Stimulated activated effector memory CD8-positive, alpha-beta T cell treated with anti-CD3 and anti-CD28 coated beads, Interleukin-12 subunit alpha, Interleukin-12 subunit beta, amount 100 ng/mL, for 72 hours (primary cell): ENCODE measurements around the gene MYO3B.

Experiments
- ATAC-seq: fragments of 150-1000 bp; cut with Tn5 transposase; 2 replicates; pipeline ENCODE4 v1.10.0; 2021
- DNase-seq, 2 donors: peaks; one replicate each; pipeline ENCODE4 v3.0.0; 2021 to 2022; ENCODE audit warnings: low spot score in 2 of 2
- H3K27ac Mint-ChIP-seq: one replicate; pipeline ENCODE4 v1.8.0; 2022; ENCODE audit warnings: mild to moderate bottlenecking, mixed read lengths
- H3K36me3 Mint-ChIP-seq: one replicate; pipeline ENCODE4 v1.8.0; 2022; ENCODE audit warnings: mild to moderate bottlenecking, mixed read lengths
- H3K4me1 Mint-ChIP-seq: one replicate; pipeline ENCODE4 v1.8.0; 2022; ENCODE audit warnings: mixed read lengths
- H3K4me3 Mint-ChIP-seq: one replicate; pipeline ENCODE4 v1.8.0; 2022; ENCODE audit warnings: mild to moderate bottlenecking, mixed read lengths
- H3K9me3 Mint-ChIP-seq: one replicate; pipeline ENCODE4 v1.8.0; 2022; ENCODE audit warnings: mixed read lengths

MYO3B gene

GRCh38 chr2:170300993-170301392 is 123.0 kb downstream of the MYO3B start:
- Mint-ChIP-seq H3K27ac (no peak overlapping the region), H3K36me3 (no peaks in the 10 kb centered on the region), H3K9me3 (peaks cover 4% of the 10 kb centered on the region), H3K4me1 (no peaks in the 10 kb centered on the region), H3K4me3 (no peak overlapping the region)
- DNase-seq (no peak), ATAC-seq (no peak)

- Mint-ChIP-seq H3K27ac (no peak overlapping the region), H3K36me3 (no peaks in the 10 kb centered on the region), H3K4me1 (no peaks in the 10 kb centered on the region), H3K9me3 (no peaks in the 10 kb centered on the region), H3K4me3 (no peak overlapping the region)
- DNase-seq (no peak), ATAC-seq (no peak)
Measured at GRCh38 chr2:170301626-170302025, 123.7 kb downstream of the MYO3B start.

- no peak overlapping the region for H3K4me3 Mint-ChIP-seq
- no peaks in the 10 kb centered on the region for H3K9me3 Mint-ChIP-seq
- H3K27ac Mint-ChIP-seq = no peak overlapping the region
- H3K4me1 Mint-ChIP-seq = no peaks in the 10 kb centered on the region
- DNase-seq (no peak), ATAC-seq (no peak)
- H3K36me3 Mint-ChIP-seq = no peaks in the 10 kb centered on the region
Measured at GRCh38 chr2:170305711-170306110, 127.8 kb downstream of the MYO3B start.

GRCh38 chr2:170306293-170306873 is 128.4 kb downstream of the MYO3B start:
- H3K4me1 Mint-ChIP-seq = no peaks in the 10 kb centered on the region
- ATAC-seq = no peak
- H3K9me3 Mint-ChIP-seq = no peaks in the 10 kb centered on the region
- no peak overlapping the region for H3K27ac Mint-ChIP-seq
- no peak for DNase-seq
- H3K36me3 Mint-ChIP-seq = no peaks in the 10 kb centered on the region
- H3K4me3 Mint-ChIP-seq = no peak overlapping the region

- H3K4me3 Mint-ChIP-seq = no peak overlapping the region
- no peak for ATAC-seq
Measured at GRCh38 chr2:170307052-170307451, 129.1 kb downstream of the MYO3B start.

GRCh38 chr2:170307555-170308351 is 129.8 kb downstream of the MYO3B start:
- Mint-ChIP-seq H3K4me1 (no peaks in the 10 kb centered on the region), H3K4me3 (no peak overlapping the region), H3K9me3 (no peaks in the 10 kb centered on the region), H3K27ac (no peak overlapping the region), H3K36me3 (no peaks in the 10 kb centered on the region)
- ATAC-seq (no peak), DNase-seq (no peak)

More at GRCh38 chr2:170307052-170307451, 129.1 kb downstream of the MYO3B start:
- no peak for DNase-seq
- H3K27ac Mint-ChIP-seq = no peak overlapping the region
- H3K4me1 Mint-ChIP-seq = no peaks in the 10 kb centered on the region
- H3K9me3 Mint-ChIP-seq = no peaks in the 10 kb centered on the region
- no peaks in the 10 kb centered on the region for H3K36me3 Mint-ChIP-seq

- ATAC-seq (no peak), DNase-seq (no peak)
- Mint-ChIP-seq H3K27ac (no peak overlapping the region), H3K4me3 (no peak overlapping the region), H3K4me1 (no peaks in the 10 kb centered on the region), H3K9me3 (no peaks in the 10 kb centered on the region), H3K36me3 (no peaks in the 10 kb centered on the region)
Measured at GRCh38 chr2:170310876-170311502, 133.0 kb downstream of the MYO3B start.

- H3K9me3 Mint-ChIP-seq = no peaks in the 10 kb centered on the region
- H3K4me3 Mint-ChIP-seq = no peak overlapping the region
- ATAC-seq (no peak), DNase-seq (no peak)
- H3K4me1 Mint-ChIP-seq = no peaks in the 10 kb centered on the region
- H3K36me3 Mint-ChIP-seq = no peaks in the 10 kb centered on the region
- H3K27ac Mint-ChIP-seq = no peak overlapping the region
Measured at GRCh38 chr2:170313347-170313991, 135.5 kb downstream of the MYO3B start.

- no peak overlapping the region for H3K27ac Mint-ChIP-seq
- H3K4me3 Mint-ChIP-seq = no peak overlapping the region
- no peaks in the 10 kb centered on the region for H3K9me3 Mint-ChIP-seq
- H3K36me3 Mint-ChIP-seq = no peaks in the 10 kb centered on the region
- H3K4me1 Mint-ChIP-seq = no peaks in the 10 kb centered on the region
- no peak for DNase-seq
- no peak for ATAC-seq
Measured at GRCh38 chr2:170313992-170314348, 136.0 kb downstream of the MYO3B start.

- no peaks in the 10 kb centered on the region for H3K4me1 Mint-ChIP-seq
- no peaks in the 10 kb centered on the region for H3K36me3 Mint-ChIP-seq
- no peak overlapping the region for H3K27ac Mint-ChIP-seq
- ATAC-seq (no peak), DNase-seq (no peak)
- no peak overlapping the region for H3K4me3 Mint-ChIP-seq
- peaks cover 4% of the 10 kb centered on the region for H3K9me3 Mint-ChIP-seq
Measured at GRCh38 chr2:170314744-170315447, 136.9 kb downstream of the MYO3B start.

GRCh38 chr2:170320948-170321347 is 143.0 kb downstream of the MYO3B start:
- no peak overlapping the region for H3K27ac Mint-ChIP-seq
- no peak for ATAC-seq
- no peak for DNase-seq
- no peak overlapping the region for H3K4me3 Mint-ChIP-seq
- H3K36me3 Mint-ChIP-seq = no peaks in the 10 kb centered on the region
- H3K4me1 Mint-ChIP-seq = no peaks in the 10 kb centered on the region
- H3K9me3 Mint-ChIP-seq = peaks cover 9% of the 10 kb centered on the region

GRCh38 chr2:170321526-170321925 is 143.6 kb downstream of the MYO3B start:
- H3K36me3 Mint-ChIP-seq = no peaks in the 10 kb centered on the region
- ATAC-seq (no peak), DNase-seq (no peak)
- H3K9me3 Mint-ChIP-seq = peaks cover 9% of the 10 kb centered on the region
- no peaks in the 10 kb centered on the region for H3K4me1 Mint-ChIP-seq
- no peak overlapping the region for H3K4me3 Mint-ChIP-seq
- H3K27ac Mint-ChIP-seq = no peak overlapping the region

- no peak for ATAC-seq
- H3K36me3 Mint-ChIP-seq = no peaks in the 10 kb centered on the region
- H3K27ac Mint-ChIP-seq = no peak overlapping the region
- no peaks in the 10 kb centered on the region for H3K4me1 Mint-ChIP-seq
- peaks cover 9% of the 10 kb centered on the region for H3K9me3 Mint-ChIP-seq
- no peak overlapping the region for H3K4me3 Mint-ChIP-seq
- no peak for DNase-seq
Measured at GRCh38 chr2:170322140-170322766, 144.3 kb downstream of the MYO3B start.

- Mint-ChIP-seq H3K36me3 (no peaks in the 10 kb centered on the region), H3K9me3 (peaks cover 9% of the 10 kb centered on the region), H3K4me3 (no peak overlapping the region), H3K4me1 (no peaks in the 10 kb centered on the region), H3K27ac (no peak overlapping the region)
- no peak for ATAC-seq
- DNase-seq = no peak
Measured at GRCh38 chr2:170323743-170324142, 145.8 kb downstream of the MYO3B start.

GRCh38 chr2:170324640-170325046 is 146.7 kb downstream of the MYO3B start:
- peak; percentile 37 for ATAC-seq
- Mint-ChIP-seq H3K36me3 (no peaks in the 10 kb centered on the region), H3K4me1 (no peaks in the 10 kb centered on the region), H3K4me3 (no peak overlapping the region), H3K9me3 (peaks cover 5% of the 10 kb centered on the region), H3K27ac (no peak overlapping the region)
- peak in 1 of 2 donors; percentile 52 for DNase-seq
